Bladder microvascular endothelial cell (primary cell): ENCODE data around the gene HLA-DQA2. TPM values are rescaled to one million over a fixed set of nuclear protein-coding genes. Genes with fewer than 3 reads are reported as not detected.

ENCODE experiments used
- total RNA-seq: library from RNA; depleted of rRNA; stranded (reverse); fragments of >200 nt; gene quantifications from 2 replicates; pipeline ENCODE4 v1.2.3, GENCODE V29; 2014

The HLA-DQA2 gene
- total RNA-seq, result not detected in 2 replicates

DNA sequence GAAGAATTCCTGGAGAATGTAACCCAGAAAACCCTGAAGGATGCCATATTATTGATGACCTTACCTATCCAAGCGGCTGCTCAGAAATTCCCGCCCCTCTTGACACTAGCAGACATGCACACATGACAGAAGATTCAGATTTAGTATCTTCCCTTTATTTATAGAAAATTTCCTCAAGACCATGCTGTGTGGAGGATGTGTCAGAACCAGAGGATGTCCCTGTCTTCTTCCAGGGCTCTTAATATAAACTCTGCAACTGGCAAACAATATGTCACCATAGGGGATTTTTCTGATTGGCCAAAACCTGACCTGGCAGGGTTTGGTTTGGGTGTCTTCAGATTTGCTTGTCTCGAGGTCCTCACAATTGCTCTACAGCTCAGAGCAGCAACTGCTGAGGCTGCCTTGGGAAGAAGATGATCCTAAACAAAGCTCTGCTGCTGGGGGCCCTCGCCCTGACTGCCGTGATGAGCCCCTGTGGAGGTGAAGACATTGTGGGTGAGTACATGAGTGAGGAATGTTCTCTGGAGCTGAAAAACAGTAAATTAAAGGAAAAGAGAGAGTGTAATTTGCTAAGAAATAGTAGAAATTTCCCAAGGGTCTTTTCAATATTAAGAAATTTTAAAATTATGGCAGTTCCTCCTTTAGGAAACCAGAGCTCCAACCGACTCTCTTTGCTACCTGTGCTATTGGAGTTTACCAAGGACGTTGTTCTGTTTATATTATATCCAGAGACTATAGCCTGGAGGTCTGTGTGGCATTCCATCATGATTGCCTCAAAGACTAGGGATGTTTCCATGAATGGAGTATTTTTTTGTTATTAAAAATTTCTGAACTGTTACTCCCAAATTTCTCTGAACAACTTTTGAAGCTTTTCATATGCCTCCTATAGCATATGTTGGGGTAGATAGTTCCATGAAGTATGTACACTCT, at the start of gene HLA-DQA2:
TSS of gene HLA-DQA2 (plus strand) at position 361 of the 930 bp plus-strand sequence. CDS start at position 414, 53 bp downstream.

DNA sequence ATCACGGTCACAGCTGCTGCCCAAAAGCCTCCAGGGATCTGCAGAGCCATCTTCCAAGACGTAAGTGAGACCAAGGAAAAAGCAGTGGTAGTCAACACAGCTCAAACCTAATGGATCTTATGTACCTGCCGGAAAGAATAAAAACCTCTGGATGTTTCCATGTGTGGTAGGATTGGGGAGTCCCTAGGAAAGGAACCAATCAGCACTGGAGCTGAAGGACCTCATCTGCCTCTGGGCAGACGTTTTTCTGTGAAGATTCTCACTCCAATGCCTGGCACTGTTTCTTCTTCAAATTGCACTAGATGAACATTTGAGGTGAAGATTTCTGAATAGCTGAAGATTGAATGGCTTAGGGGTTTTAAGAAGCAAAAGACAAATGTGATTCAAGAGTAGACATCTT, 22.2 kb downstream of the HLA-DQA2 start, which contains the start of gene HLA-DQB2:
TSS of gene HLA-DQB2 (minus strand) at position 112 of the 400 bp plus-strand sequence. CDS start at position 50, 62 bp downstream.

Other genes with a start within 250 kb of the HLA-DQA2 start
- 1.6 and 12.3 TPM in 2 replicates for gene HLA-DRB5, start 211.1 kb upstream of the HLA-DQA2 start, total RNA-seq
- 4.2 and 55.4 TPM in 2 replicates for gene HLA-DRB1, start 151.5 kb upstream of the HLA-DQA2 start, total RNA-seq
- gene HLA-DQA1, start 104.0 kb upstream of the HLA-DQA2 start, total RNA-seq, result not detected in 2 replicates
- 1.6 TPM in 1 of 2 replicates, not detected in the other for gene HLA-DQB1, start 74.7 kb upstream of the HLA-DQA2 start, total RNA-seq
- gene HLA-DQB2, start 22.1 kb downstream of the HLA-DQA2 start, total RNA-seq, result not detected in 2 replicates
- not detected in 2 replicates for gene HLA-DOB, start 75.6 kb downstream of the HLA-DQA2 start, total RNA-seq
- gene TAP2, start 97.3 kb downstream of the HLA-DQA2 start, total RNA-seq, result 50.0 and 113 TPM in 2 replicates
- 67.2 and 113 TPM in 2 replicates for gene PSMB8, start 102.7 kb downstream of the HLA-DQA2 start, total RNA-seq
- gene TAP1, start 112.3 kb downstream of the HLA-DQA2 start, total RNA-seq, result 65.6 and 77.2 TPM in 2 replicates
- 27.0 and 55.5 TPM in 2 replicates for gene PSMB9, start 112.8 kb downstream of the HLA-DQA2 start, total RNA-seq
- gene HLA-DMB, start 199.6 kb downstream of the HLA-DQA2 start, total RNA-seq, result 1.0 and 2.4 TPM in 2 replicates
- 1.1 and 2.6 TPM in 2 replicates for gene HLA-DMA, start 211.7 kb downstream of the HLA-DQA2 start, total RNA-seq
- 46.0 and 74.8 TPM in 2 replicates for gene BRD2, start 227.2 kb downstream of the HLA-DQA2 start, total RNA-seq